Eye (tissue), 1 donor: ENCODE measurements around the gene ART4.

Experiments
- DNase-seq: peaks from one replicate; pipeline ENCODE4 v3.0.0-alpha.2; 2015

The ART4 gene

DNA sequence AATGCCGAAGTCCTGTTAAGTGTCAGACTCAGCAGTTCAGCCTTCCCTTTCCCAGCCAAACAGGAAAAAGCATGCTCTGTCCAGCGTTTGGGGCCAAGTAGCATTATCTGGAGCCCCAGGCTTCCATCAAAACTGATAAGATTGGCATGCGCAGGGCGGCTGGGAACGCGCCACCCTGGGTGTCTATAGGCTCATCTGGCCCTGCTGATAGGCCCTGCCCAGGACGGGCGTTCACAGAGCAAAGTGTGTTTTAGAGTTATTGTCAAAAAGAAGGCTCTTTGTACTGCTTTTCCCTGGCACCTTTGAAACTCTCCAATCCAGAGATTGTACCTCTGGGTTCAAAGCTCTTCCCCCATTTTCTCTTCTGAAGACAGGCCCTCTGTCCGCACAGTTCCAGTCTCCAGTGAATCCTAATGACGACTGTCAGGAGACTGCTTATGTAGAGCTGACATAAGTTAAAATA is at the start of gene ART4:
Gene ART4 (minus strand): TSS at position 102 of the 463 bp plus-strand sequence. CDS start 413 bp downstream, outside the sequence.
- DNase-seq, result no peak

- no peak for DNase-seq
Observed at GRCh38 chr12:14892726-14893505, 49.6 kb upstream of the ART4 start.

DNA sequence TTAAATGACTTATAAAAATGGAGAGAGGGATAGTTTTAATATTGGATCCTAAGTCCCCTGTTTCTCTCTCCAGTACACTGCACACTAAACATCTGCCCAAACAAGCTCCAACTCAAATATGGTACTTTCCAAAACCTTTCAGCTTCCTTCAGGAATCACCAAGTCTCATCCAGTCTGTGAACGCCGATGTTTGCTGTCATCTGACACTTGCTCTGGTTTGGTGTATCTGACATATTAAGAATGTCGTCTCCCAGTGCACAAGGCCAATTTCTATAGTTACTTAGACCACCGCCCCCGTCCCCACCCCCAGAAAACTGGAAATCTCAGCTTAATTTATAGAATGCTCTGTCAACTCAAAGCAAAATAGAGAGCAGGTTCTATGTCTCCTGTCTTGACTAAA is 47.4 kb upstream of the ART4 start:
- DNase-seq, result no peak

DNA sequence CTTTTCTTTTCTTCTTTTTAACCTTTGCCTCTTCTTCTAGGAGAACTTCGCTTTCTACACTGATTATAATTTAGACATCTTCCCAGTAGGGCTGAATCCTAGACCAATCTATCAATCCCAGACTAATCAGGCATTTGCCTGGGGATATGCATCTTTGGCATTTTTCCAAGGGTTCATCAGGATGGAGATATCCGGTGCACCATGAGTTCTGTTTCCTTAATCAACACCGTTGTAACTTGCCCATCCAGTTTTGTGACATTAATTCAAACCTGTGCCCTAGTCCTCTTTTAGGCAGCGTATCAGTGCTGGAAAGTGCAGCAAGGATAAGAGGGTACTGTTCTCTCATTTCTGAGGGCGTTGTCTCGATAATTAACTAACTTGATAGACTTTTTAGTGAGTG is 42.9 kb upstream of the ART4 start:
- no peak for DNase-seq

DNA sequence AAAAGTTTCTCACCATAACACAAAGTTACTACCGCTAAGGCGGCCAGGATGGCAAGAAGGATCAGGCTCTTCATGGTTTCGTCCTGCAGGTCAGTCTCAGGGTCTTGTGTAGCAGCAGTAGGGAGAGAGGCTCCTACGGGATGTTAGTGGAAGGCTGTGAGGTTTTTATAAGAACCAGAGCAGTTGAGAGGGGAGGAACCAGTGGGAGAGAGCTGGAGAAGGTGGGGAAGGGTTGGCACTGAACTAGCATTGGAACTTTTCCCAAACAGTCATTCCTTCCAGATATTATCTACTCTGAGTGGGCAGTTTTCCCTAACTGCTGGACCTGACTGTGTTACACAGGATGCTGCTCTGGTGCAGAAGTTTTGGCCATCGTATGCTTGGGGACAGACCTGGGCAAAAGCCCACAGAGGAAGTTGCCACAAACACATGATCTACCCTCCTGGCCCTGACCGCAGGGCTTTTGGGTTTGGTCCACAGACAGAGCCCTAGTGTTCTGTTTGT is 42.4 kb upstream of the ART4 start, which contains the start of gene MGP:
Gene MGP (minus strand): TSS at position 137 of the 504 bp plus-strand sequence. CDS start 63 bp downstream, at position 74.
- DNase-seq, result peak; percentile 63

DNA sequence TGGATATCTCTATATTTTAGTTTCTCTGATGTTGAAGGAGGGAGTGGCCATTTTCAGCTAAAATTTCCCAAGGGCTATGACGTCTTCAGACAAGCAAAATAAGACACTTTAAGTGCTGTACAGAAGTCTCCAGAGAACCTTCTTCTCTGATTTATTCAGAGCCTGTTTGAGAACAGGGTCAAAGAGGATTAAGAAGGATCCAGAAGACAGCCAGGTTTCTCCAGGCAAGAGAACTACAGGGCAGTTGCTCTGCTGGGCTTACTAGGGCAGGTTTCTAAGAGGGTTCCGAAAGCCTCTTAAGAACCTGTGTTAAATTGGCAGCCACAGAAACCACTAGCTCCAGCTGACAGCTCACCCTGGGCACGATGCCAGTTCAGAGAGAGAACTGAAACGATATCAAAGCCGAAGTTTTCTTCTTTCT is 41.1 kb upstream of the ART4 start:
- peak; percentile 79 for DNase-seq

DNA sequence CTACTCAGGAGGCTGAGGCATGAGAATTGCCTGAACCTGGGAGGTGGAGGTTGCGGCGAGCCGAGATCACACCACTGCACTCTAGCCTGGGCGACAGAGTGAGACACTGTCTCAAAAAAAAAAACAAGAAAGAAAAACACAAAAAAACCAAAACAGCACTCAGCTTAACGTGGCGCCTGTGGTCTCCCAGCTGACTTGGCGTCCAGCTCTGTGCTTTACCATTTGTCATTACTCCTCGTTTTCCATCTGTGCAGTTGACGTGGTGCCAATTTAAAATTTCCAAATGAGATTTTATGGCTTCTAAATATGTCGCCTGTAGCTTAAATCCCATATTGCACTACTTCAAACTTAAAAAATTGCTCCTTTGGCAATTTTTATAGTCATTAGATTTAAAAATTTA is 40.4 kb upstream of the ART4 start:
- peak; percentile 24 for DNase-seq

DNA sequence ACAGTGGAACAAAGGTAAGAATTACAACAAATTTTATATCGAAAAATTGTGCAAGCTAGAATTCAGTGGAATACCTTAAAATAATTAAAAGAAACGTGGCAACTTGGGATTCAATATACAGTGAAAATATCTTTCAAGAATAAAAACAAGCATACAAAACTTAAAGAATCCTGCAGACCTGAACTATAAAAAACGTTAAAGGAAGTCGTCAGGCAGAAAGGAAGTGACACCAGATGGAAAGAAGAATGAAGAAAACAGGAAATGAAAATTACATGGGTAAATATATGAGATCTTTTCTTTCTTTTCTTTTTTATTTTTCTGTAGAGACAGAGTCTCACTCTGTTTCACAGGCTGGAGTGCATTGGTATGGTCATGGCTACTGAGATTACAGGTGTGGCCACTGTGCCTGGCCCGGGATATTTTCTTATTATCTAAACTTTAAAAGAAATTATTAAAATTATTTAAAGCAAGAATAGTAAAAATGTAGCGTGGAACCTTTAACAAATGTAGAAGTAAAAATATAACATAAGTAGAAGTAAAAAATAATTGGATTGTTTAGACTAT is 37.6 kb upstream of the ART4 start:
- DNase-seq, result no peak

GRCh38 chr12:14879222-14879933 is 36.1 kb upstream of the ART4 start:
- no peak for DNase-seq

DNA sequence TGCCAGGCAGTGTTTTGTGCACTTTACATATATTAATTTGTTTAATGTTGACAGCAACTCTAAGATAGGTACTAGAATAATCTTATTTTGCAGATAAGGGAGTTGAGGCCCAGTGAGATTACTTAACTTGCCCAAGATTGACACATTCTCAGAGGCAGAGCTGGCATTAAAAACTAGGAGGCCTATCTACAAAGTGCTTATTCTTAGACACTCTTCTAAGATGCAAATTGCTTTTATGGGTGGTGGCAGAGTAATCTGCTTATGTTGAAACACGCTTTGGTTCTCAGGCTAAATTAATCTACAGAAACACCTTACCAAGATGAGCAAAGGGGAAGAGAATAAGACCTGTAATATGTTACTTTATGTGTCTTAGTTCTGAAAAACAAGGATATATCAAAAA is 35.2 kb upstream of the ART4 start:
- no peak for DNase-seq

- no peak for DNase-seq
Observed at GRCh38 chr12:14876833-14877232, 33.5 kb upstream of the ART4 start.

- no peak for DNase-seq
Observed at GRCh38 chr12:14874882-14875281, 31.6 kb upstream of the ART4 start.

- DNase-seq, result no peak
Observed at GRCh38 chr12:14873440-14874185, 30.3 kb upstream of the ART4 start.

DNA sequence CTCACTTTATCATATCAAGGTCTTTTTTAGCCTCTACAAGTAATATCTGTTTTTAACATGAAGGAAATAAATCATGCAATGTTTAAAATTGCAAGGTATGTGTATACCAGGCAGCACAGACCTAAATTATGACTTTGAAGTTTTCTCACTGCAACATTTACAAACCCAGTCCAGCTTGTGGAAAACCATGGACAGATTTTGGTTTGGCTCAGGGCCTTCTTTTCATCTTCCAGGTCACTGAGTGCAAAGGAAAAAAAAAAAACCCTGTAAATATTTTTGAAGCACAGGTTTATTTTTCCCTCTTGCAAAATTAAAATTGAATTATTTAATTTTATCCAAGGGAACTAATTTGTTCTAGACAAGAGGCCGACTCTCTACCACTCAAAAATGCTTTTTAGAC is 28.6 kb upstream of the ART4 start:
- DNase-seq, result no peak

DNA sequence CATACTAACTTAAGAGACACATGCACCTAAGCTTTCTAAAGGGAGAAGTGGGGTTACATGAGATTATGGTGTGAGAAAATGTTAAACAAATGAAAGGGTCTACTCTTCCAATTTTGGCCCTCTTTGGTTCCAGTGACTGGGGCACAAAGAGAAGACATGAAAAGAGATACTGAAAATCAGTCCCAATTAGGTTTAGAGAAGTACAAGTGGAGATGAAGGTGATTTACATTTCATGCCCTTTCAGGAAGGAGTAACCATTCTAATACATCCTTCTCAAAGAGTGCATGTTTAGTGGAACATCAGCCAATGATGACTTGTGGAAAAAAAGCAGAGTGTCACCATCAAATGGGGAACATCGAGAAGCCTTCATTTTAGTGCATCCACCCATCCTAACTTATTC is 27.9 kb upstream of the ART4 start:
- DNase-seq, result no peak

GRCh38 chr12:14868916-14869506 is 25.7 kb upstream of the ART4 start:
- DNase-seq, result no peak

GRCh38 chr12:14860490-14860889 is 17.2 kb upstream of the ART4 start:
- no peak for DNase-seq

DNA sequence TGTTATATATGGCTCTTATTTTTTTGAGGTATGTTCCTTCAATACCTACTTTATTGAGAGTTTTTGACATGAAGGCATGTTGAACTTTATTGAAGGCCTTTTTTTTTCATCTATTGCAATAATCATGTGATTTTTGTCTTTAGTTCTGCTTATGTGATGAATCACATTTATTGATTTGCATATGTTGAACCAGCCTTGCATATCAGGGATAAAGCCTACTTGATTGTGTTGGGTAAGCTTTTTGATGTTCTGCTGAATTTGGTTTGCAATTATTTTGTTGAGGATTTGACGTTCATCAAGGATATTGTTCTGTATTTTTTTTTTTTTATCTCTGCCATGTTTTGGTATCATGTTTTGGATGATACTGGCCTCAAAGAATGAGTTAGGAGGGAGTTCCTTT is 15.2 kb upstream of the ART4 start:
- no peak for DNase-seq

DNA sequence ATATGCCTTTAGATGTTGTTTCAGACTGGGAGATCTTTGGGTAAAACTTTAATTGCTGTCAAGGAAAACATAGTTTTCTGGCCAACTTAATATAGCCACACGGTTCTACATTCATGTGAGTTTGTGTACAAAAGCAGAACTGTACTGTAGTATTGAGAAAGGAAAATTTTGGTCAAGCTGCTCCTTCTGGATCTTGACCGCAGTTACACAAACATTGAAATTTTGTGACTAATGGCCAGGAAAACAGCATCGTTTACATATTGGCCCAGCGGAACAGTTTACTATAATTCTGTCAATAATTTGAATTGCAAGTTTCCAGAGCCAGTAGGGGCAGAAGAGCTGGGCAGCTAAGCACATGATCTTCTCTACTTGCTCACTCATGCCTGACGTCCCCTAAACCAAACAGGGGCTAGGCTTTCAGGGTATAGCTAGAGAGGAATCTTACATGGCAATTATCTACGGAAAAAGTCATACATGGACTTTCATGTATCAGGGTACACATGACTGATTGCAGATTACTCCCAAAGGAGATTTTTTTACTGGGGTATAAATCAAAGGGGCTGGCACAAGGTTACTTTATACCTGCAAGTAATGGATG is 11.4 kb upstream of the ART4 start:
- DNase-seq, result no peak

GRCh38 chr12:14853961-14854360 is 10.6 kb upstream of the ART4 start:
- no peak for DNase-seq

- DNase-seq, result no peak
Observed at GRCh38 chr12:14852880-14853279, 9.6 kb upstream of the ART4 start.
